GM12865 (cell line): ENCODE measurements around the gene LMNB1.

ENCODE experiments used
- DNase-seq: peaks from one replicate; pipeline ENCODE4 v3.0.0; 2010; ENCODE audit warnings: low read depth
- H3K4me3 ChIP-seq: 2 replicates; pipeline ENCODE4 v1.5.1; 2011; ENCODE audit warnings: mild to moderate bottlenecking, low read depth, low read length, control low read depth
- TF ChIP-seq, protein P1 (sequence below): IDR thresholded peaks from 2 replicates; pipeline ENCODE4 v1.5.1; 2011; ENCODE audit warnings: low read length, control low read depth, low read depth, inconsistent platforms; ENCODE audit not compliant: insufficient read depth; ENCODE audit errors: missing control alignments

Gene LMNB1

GRCh38 chr5:126846344-126846743, 69.4 kb downstream of the LMNB1 start:
- no peak overlapping the region for H3K4me3 ChIP-seq
- DNase-seq, result no peak

DNA sequence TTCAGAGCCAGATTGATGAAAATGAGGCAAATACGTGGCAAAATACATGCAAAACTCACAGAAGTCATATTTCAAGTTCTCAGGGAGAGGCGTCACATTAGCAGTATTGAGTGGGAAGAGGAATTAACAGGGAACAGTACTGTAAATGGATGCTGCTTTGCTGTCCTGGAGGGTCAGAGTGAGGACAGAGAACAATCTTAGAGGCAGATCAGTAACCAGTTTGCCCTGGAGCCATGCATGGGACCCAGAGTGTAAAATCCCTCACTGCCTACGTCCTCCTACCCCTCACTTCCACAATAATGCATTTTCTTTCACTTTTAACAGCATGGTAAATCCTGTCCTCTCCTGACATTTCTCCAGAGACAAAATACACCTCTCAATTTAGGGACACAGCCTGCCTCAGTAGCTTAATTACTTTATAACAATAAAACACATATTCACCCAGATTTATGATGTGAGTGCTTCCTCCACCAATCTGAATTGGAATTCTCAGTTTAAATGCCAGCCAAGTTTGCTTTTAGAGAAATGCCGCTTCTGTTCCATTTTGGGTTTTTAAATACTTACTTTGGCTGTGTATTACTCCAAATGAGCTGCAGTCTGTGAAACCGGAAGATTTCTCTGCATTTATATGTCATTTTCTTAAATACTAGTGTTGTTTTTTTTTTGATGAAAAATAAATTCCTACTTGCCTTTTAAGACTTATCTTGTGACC, 70.0 kb downstream of the LMNB1 start:
- H3K4me3 ChIP-seq, result no peak overlapping the region
- TF ChIP-seq, protein P1, sequence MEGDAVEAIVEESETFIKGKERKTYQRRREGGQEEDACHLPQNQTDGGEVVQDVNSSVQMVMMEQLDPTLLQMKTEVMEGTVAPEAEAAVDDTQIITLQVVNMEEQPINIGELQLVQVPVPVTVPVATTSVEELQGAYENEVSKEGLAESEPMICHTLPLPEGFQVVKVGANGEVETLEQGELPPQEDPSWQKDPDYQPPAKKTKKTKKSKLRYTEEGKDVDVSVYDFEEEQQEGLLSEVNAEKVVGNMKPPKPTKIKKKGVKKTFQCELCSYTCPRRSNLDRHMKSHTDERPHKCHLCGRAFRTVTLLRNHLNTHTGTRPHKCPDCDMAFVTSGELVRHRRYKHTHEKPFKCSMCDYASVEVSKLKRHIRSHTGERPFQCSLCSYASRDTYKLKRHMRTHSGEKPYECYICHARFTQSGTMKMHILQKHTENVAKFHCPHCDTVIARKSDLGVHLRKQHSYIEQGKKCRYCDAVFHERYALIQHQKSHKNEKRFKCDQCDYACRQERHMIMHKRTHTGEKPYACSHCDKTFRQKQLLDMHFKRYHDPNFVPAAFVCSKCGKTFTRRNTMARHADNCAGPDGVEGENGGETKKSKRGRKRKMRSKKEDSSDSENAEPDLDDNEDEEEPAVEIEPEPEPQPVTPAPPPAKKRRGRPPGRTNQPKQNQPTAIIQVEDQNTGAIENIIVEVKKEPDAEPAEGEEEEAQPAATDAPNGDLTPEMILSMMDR, result no peak
- DNase-seq, result no peak

More at GRCh38 chr5:126846344-126846743, 69.4 kb downstream of the LMNB1 start:
- TF ChIP-seq, protein P1, result no peak

GRCh38 chr5:126847456-126847820, 70.5 kb downstream of the LMNB1 start:
- no peak overlapping the region for H3K4me3 ChIP-seq
- TF ChIP-seq, protein P1, result no peak
- DNase-seq, result no peak

GRCh38 chr5:126847826-126848251, 70.9 kb downstream of the LMNB1 start:
- DNase-seq, result no peak
- TF ChIP-seq, protein P1, result no peak
- H3K4me3 ChIP-seq, result no peak overlapping the region

GRCh38 chr5:126848253-126848652, 71.3 kb downstream of the LMNB1 start:
- H3K4me3 ChIP-seq, result no peak overlapping the region
- TF ChIP-seq, protein P1, result no peak
- no peak for DNase-seq

- TF ChIP-seq, protein P1, result no peak
Observed at GRCh38 chr5:126849101-126849678, 72.3 kb downstream of the LMNB1 start.

More at GRCh38 chr5:126849101-126849678, 72.3 kb downstream of the LMNB1 start:
- no peak for DNase-seq
- H3K4me3 ChIP-seq, result no peak overlapping the region
